UCSD-AML1 (cell line): ENCODE measurements around the gene RAB40C.

Source experiments
- DNase-seq: peaks from one replicate; lab custom pipeline; 2025; ENCODE audit not compliant: unreplicated experiment; lab: John Stamatoyannopoulos, UW

Gene RAB40C

DNA sequence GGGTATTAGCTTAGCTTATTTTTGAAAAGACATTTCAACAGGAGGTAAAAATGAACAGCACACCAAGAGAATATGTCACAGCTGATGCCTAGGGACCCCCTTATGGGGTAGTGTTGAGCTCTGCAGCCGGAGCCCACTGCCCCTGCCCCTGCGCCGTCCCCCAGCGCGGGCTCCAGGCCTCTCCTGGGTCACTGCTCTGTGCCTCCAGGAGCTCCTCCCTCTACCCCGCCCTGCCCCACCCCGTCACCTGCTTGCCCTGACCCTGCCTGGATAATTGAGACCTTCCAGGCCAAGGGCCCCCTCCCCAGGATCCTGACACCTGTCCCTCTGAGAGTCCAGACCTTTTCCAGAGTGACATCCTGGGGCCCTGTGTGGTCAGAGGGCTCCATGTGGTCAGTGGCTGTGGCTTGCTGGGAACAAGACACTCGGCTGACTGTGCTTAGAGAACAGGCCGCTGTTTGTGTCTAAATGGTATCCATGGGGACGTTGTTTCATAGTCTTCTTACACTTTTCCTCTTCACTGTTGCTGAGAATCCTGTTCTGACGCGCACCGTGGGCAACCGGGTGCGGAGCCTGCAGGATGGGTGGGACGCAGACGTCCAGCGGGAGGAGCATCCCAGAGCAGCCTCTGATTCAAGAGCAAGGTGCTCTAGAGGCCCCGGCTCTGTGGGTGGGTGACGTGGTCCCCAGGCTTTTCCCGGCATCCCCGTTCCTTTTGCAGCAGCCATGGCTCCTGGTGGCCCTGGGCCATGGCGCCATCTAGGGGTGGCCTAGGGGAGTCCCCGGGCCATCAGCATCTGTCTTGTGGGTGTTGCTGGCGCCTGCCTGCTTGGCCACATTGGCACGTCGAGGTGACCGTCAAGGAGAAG is 20.9 kb downstream of the RAB40C start:
- DNase-seq, result peak; percentile 52

DNA sequence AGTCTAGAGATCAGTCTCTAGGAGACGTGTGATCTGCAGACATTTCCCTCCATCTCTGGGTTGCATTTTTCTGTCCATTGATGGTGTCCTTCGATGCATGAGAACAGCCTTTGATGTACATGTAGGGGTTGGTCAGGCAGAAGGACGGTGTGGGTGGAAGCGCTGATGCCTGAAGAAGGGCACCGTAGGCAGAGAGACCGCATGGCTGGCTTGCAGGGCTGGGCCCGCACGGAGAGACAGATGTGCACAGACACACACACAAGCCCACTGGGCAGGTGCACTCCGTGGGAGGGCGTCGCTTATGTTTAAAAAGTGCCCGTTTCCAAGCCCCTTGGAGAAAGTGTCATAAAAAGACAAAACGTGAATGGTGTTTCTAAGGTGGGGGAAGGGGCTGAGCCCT is 25.3 kb downstream of the RAB40C start:
- no peak for DNase-seq

DNA sequence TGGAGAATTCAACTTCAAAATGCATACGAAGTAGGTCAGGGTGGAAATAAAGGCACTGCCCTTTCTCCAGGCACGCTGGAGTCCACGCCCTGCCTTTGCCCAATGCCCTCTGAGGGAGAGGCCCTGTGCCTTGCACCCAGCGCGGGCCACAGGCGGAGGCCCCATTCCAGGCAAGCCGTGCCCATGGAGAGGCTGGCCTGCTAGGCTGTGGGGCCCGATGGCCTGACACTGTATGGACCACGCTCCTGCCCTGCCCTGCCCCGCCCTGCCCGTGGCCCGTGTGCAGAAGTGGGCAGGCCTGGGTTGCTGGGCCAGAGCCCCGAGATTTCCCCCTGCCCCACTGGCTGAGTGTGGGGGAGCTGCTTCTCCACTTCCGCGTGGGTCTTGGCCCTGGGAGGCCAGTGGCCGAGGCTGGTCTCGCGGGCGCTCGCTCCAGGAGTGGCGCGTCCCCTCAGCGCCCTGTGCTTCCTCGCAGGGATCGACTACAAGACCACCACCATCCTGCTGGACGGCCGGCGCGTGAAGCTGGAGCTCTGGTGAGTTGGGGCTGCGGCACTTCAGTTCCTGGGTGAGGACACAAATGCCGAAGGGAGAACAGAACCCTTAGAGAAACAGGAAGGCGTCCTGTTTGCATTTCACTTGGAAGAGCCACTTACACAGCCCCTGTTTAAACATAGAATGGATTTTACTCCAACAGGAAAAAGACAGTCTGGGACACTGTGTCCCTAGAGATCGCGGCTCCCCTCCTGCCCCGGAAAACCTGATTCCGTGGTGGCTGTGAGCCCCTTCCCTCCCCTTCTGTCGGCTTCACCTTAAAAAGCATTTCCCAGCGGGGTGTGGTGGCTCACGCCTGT is 27.1 kb downstream of the RAB40C start:
- no peak for DNase-seq

DNA sequence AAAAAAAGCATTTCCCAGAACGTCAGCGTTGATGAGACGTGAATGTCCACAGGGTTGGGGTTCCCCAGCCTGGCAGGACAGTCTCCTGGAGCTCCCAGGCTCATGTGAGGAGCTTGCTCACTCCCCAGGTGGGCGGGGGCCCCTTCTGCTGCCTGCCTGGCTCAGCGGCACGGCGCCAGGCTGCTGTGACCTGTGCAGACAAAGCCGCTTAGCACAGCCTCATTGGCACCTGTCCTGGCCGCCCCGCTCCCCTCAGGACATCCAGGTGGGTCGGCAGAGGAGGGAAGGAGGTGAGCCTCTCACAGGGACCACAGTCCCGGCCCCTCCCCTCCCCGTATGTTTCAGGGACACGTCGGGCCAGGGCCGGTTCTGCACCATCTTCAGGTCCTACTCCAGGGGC is 28.0 kb downstream of the RAB40C start:
- no peak for DNase-seq

DNA sequence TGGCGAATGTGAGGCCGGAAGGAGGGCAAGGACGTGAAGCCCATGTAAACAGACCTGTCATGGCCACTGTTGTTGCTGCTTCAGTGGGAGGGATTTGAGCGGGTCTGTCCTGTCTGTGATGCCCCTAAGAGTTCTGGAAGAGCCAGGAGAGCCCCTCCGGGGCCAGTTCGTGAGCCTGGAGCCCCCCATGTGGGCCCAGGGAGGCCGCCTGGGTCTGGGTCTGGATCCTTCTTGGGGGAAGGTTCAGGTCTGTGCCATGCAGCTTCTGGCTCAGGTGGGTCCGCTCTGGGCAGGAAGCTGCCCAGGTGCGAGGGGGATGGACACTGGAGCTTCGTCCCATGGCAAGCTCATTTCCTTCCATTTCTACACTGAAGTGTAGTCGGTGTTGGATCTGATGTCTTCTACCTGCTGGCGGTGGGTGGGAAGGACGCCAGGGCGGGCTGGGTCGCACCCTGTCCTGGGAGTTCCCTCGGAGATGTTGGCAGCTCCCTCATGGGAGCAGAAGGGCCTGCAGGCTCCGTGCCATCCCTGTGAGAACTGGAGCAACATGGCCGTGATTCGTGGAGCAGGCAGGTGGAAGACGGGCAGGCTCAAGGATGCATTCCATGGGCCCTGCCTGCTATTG is 29.7 kb downstream of the RAB40C start:
- DNase-seq, result no peak

DNA sequence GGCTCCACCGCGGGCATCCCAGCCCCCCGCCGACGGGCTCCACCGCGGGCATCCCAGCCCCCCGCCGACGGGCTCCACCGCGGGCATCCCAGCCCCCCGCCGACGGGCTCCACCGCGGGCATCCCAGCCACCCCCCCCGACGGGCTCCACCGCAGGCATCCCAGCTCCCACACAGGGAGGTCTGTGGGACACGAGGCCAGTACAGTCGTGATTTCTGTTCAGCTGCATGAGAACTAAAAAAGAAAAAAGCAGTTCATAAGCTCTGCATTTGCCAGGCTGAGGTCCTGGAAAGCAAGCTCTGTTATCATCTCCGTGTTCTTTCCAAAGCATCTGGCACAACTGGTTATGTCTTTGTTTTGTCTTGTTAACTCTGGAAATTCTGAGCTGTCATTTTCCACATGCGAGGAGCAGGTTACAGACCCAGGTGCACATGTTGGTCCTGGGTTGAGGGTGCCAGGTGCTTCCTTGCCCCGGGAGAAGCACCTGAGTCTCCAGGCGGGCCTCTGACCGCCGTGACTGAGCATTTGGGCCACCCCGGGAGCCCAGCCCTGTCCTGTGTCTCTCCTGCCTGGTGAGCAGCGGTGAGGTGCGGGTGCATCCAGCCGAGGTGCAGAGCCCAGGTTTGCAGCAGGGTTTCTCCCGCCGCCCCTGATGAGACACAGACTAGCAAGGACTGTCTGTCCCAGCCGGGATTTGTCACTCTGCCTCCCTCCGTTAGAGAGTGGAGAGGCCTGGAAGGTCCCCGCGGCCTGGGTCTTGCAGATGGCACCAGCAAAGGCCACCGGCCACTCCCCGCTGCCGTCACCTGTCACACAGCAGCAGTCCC is 31.0 kb downstream of the RAB40C start:
- no peak for DNase-seq

DNA sequence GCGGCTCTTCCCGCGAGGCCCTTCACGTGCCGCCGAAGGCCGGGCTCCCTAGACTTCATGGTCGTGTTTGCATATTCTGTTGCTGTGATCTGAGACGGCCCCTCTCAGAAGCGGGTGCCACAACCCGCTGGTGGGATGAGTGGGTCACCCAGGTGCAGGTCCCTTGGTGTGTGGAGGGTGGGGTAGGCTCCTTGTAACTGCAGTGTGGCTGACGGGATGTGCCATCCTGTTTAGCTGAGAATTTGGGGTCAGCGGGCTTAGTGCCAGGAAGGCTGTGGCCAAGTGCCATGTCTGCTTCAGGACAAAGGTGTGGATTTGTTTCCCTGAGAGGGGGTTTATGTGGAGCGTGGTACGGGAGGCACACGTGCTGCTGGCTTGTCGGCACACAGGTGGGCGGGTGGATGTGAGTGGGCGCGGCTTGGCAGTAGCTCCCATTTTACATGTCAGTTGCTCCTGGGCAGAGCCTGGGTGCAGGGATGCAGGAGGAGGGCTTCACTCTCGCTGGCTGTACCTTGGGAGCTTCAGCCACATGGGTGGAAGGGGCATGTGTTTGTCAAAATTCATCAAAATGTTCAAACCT is 31.8 kb downstream of the RAB40C start:
- DNase-seq, result no peak

DNA sequence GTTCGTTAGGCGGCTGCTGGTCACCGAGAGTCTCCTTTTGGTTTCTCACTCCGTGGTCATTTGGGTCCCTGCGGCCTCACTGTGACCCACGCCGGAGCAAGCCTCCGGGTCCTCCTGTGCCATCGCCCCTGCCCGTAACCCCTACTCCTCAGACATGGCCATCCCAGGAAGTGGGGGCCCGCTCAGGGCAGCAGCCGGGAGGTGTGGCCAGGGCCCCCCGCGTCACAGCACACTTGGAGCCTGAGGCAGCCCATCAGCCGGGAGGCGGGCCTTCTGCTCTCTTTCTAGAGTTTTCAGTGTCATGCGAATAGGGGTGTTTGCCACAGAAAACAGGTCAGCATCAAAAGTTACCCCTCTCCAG is 33.0 kb downstream of the RAB40C start:
- DNase-seq, result no peak

DNA sequence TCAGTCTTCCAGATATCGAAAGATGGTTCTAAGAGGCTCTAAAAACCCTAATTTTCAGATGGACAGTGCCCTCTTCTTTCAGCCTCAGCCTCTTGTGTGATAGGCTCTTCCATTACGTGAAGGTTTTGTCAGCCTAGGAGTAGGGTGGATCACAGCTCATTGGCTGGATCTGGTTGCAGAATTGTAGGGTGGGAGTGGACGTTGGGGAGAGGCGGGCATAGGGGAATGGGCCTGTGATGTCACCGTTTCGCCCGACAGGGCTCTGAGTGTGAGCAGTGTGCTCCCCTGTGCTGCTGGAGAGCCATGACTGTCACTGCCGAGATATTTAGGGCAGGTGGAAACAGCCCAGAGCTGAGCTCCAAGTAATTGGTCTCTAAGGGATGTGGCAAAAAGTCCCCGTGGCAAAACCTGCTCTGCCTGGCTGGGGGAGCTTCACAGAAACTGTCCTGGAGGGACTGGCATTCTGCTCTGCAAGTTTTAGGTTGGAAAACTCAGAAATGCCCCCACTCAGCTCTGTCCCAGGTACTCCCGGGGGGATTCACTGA is 34.7 kb downstream of the RAB40C start:
- no peak for DNase-seq

DNA sequence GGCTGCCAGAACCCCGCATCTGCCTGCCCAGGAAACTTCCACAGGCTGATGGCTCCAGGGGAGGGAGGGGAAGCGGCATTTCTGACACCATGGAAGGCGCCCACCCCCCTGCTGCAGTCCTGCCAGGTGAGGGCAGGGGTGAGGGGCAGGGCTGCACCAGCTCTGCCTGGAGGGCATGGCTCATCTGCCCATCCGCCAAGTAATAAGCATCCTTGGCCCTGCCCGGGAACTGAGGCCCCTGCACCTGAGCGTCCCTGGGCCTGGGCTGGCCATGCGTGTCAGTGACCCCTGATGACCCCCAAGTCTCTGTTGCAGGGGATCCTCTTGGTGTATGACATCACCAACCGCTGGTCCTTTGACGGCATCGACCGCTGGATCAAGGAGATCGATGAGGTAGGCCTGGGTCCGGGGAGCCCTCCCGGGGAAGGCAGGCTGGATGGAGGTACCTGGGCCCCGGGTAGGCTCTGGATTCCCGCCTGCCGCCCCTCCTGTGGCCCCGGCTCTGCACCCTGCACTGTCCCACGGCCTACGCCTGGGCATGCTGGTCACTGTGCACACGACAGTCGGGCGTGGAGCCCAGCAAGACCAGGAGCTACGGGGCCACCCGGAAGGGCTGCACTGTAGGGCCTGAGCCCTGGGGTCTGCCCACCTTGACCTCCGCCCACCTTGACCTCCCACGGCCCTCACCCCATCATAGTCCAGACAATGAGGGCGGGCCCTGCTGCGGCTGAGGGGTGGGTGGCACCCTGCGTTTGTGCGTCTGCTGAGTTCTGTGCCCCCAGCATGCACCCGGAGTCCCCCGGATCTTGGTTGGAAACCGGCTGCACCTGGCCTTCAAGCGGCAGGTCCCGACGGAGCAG is 35.5 kb downstream of the RAB40C start:
- no peak for DNase-seq

DNA sequence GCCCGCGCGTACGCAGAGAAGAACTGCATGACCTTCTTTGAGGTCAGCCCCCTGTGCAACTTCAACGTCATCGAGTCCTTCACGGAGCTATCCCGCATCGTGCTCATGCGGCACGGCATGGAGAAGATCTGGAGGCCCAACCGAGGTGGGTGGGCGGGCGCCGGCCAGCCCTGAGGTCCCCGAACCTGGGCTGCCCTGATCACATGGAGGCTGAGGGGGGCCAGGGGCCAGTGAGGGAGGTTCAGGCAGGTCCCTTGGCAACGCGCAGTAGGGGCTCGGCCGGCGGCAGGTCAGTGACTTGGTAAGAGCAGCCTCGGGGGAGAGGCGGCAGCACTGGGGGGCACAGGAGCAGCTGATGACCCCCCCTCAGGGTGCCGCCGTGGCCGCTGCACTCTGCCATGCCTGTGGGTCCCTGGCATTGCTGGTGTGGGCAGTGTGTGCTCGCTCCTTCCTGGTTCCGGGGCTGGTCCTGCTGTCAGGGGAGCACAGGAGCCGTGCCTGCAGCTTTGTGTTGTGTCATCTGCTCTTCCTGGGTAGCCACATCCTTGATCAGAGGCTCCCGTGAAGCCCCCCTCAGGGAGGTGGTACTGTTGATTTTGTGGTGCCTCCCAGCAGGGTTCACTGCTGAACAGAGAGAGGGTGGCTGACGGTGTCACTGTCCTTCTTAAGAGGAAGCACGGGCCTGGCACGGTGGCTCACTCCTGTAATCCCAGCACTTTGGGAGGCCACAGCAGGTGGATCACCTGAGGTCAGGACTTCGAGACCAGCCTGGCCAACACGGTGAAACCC is 36.3 kb downstream of the RAB40C start:
- no peak for DNase-seq

DNA sequence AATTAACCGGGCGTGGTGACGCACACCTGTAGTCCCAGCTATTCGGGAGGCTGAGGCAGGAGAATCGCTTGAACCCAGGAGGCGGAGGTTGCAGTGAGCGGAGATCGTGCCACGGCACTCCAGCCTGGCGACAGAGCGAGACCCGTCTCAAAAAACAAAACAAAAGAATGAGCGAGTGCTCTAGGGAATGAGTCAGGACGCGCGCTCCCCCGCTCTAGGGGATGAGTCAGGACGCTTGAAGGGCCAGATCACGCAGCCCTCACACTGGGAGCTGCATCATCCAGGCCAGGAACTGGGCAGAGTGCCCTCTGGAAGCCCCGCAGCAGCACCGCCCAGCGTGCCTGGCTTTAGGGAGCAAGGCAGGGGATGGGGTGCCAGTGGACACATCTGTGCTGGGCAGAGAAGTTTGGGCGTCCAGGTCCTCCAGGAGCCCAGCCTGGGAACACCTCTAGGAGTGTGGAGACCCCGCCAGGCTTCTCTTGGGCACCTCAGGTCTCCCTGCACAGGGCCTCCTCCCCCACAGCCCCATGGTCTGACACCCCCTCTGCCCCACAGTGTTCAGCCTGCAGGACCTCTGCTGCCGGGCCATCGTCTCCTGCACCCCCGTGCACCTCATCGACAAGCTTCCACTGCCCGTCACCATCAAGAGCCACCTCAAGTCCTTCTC is 37.1 kb downstream of the RAB40C start:
- DNase-seq, result no peak

DNA sequence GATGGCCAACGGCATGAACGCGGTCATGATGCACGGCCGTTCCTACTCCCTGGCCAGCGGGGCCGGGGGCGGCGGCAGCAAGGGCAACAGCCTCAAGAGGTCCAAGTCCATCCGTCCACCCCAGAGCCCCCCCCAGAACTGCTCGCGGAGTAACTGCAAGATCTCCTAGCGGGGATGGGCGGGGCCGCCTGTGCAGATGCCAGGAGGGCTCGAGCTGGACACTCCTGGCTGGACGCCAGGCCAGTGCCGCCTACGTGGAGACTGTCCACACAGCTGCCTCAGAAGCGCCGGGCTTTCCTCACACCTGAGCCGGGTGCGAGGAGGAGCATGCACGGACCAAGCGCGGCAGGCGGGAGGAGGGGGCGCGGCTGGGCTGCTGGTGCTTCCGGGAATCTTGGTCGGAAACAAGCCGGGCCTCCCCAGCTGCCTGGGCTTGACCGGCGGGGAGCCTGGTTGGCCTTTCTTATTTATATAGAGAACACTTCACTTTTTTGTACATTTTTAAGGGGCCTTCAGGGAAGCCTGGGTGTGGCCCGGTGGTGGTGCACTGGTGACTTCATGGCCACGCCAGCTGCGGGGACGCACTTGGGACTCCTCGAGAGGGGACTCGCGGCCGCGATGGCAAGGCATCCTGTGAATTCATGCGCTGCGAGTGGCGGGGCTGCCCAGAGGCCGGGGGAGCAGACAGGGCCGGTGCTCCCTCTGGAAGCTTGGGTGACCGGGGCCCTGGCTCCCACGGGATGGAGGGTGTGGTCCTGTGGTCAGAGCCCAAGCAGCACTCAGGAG is 37.8 kb downstream of the RAB40C start:
- no peak for DNase-seq

DNA sequence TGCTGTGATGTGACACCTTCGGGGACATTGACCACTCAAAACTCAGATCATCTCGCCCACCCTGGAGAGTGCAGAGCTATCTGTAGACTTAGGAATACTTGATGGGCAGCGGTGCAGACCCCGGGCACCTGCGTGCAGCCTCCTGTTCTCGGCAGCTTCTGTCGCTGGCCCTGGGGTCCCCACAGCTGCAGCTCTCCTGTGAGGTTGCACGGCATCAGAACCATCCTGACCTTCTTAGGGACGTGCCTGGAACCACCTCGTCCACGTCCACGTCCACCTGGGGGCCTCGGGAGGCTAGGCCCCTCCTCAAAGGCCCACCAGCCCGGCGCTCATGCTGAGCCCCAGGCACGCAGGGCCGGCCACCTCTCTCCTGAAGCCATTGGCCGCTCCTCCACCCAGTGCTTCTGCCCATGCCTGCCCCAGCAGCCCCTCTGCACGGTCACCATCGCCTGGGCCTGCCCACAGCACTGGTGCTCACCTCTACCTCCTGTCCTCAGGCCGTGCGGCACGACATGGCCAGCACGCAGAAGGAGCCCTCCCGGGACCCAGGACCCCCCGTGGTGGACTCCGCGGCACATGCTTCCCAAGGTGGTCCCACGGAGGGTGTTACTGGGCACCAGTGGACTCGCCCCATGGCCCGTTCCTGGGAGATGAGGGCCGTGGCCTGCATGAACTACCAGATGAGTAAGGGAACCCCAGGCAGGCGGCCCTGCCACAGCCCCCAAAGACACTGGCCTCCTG is 38.6 kb downstream of the RAB40C start:
- DNase-seq, result no peak

DNA sequence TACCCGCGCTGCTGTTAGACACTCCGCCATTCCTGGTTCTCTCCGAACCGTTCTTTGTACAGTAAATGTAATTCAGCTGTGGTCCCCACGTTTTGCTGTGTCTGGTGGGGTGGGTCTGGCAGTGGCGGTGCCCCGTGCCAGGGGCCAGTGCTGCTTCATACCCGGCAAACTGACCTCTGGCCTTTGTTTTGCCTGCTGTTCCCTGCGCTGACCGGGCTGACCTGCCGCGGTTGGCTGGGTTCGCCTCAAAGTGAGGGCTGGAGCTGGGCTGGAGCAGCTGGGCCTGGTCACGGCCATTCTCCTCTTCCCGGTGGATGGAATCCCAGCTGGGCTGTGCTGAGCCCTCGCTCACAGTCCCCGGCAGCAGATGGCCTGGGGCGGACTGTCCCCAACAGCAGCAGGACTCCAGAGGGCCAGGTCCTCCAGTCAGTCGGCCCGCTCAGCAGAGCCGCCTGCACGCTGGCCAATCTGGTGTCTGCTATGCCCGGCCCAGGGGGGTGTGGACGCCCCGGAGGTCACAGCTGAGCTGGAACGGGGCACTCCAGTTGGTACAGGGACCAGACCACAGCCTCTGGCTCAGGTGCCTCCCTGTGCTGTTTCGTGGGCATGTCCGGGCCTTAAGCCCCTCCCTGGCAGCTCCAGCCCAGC is 39.4 kb downstream of the RAB40C start:
- DNase-seq, result no peak

DNA sequence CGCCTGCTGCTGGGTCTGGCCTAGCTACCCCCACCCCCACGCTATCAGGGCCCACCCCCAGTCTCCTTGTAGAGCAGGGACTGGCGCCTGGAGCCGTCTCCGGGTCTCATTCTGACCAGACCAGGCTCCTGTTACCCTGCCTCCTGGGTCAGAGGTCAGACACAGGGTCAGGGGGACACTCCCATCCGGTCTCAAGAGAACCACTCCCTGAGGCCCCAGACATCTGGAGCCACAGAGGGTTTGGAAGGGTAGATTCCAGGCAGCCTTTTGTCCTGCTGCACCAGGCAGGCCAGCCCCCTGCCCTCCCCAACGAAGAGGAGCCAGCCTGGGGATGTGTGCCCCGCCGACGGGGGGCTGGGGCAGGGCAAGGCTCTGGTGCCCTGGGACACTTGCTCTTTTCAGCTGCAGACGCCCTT is 40.0 kb downstream of the RAB40C start:
- no peak for DNase-seq
